ENCODE measurements around the gene KLHL29. TPM values are rescaled to one million over a fixed set of nuclear protein-coding genes. Genes with fewer than 3 reads are reported as not detected.

KLHL29 gene
- total and polyA plus RNA-seq, 2 of the 13 experiments (the other 11 are each of a cell fraction or from before 2014, with no cell fraction given) = 0.01 TPM; not detected in 1

DNA sequence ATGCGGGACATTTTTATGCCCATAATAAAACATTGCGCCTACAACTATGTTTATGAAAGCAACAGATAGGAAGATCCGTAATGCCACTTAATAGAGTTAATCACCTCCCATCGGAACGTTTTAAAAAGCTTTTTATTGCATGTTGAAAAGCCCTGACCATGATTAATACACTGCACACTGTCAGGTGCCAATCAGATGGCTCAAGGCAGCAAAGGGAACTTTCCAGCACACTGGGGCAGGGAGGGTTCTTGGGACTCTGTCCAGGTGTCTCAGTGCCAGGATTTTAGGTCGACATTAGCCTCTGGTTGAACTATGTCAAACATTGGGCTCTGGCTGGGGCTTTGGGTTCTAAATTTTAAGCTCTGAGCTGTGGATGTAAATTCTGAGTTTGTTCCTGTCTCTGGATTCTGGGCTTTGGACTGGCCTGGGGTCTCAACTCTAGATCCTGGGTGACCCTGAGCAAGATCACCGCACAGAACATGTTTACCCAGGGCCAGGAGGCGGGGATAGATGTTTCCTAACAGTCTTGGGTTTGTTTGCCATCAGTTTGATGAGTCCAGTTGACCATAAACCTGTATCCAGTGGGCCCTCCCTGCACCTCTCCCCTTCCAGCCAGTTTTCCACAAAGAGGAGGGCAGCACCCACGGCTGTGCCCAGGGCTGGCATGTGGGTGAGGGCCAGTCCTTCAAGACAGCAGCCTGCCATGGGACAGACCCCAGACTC, 279.2 kb downstream of the KLHL29 start (continued):
- TF ChIP-seq HMG20A (CRISPR knock-in tag; IDR thresholded peaks at IDR 0.05; ENCODE audit: borderline replicate concordance) (no peak), SIN3B (IDR thresholded peaks at IDR 0.05; ENCODE audit: low read length) (no peak), NRL (CRISPR knock-in tag; IDR thresholded peaks at IDR 0.05; ENCODE audit: borderline replicate concordance) (no peak), FIP1L1 (IDR thresholded peaks at IDR 0.05; ENCODE audit: borderline replicate concordance, insufficient read depth, low read depth, low read length) (no peak), FOXA1 (IDR thresholded peaks at IDR 0.05) (no peak), FOXA1 (CRISPR knock-in tag; IDR thresholded peaks at IDR 0.05) (peak; percentile 71), ARNTL (CRISPR knock-in tag; IDR thresholded peaks at IDR 0.05) (no peak), NR2F6 (IDR thresholded peaks at IDR 0.05) (no peak), NR2F6 (CRISPR knock-in tag; IDR thresholded peaks at IDR 0.05) (peak; percentile 65), PHB2 (IDR thresholded peaks at IDR 0.05; ENCODE audit: partially characterized antibody) (no peak), ZFP41 (CRISPR knock-in tag; IDR thresholded peaks at IDR 0.05; ENCODE audit: borderline replicate concordance) (no peak), RARG (CRISPR knock-in tag; IDR thresholded peaks at IDR 0.05; ENCODE audit: low read depth) (no peak), EHMT2 (IDR thresholded peaks at IDR 0.05; ENCODE audit: borderline replicate concordance, low read depth, low read length) (0 out of 2 replicates have a peak, but pooled peaks have one; percentile 64), EP300 (IDR thresholded peaks at IDR 0.05; ENCODE audit: low read depth in 2 of 2, low read length in 2 of 2) (peak in 1 of 2 experiments; percentile 61; a peak in 1 of 4 replicates), EP300 (CRISPR knock-in tag; IDR thresholded peaks at IDR 0.05; ENCODE audit: borderline replicate concordance) (no peak), HDAC2 (CRISPR knock-in tag; IDR thresholded peaks at IDR 0.05) (peak; percentile 52; the same call in 1 of the 2 replicates), ATF7-NPFF (CRISPR knock-in tag; IDR thresholded peaks at IDR 0.05; ENCODE audit: low read depth) (no peak), ZNF160 (CRISPR knock-in tag; IDR thresholded peaks at IDR 0.05) (no peak), ZNF274 (CRISPR knock-in tag; IDR thresholded peaks at IDR 0.05) (no peak), HMGA1 (CRISPR knock-in tag; conservative IDR thresholded peaks at IDR 0.05) (no peak)
- TF ChIP-seq, protein P1, sequence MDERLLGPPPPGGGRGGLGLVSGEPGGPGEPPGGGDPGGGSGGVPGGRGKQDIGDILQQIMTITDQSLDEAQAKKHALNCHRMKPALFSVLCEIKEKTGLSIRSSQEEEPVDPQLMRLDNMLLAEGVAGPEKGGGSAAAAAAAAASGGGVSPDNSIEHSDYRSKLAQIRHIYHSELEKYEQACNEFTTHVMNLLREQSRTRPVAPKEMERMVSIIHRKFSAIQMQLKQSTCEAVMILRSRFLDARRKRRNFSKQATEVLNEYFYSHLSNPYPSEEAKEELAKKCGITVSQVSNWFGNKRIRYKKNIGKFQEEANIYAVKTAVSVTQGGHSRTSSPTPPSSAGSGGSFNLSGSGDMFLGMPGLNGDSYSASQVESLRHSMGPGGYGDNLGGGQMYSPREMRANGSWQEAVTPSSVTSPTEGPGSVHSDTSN (CRISPR knock-in tag; IDR thresholded peaks at IDR 0.05) = no peak
- TF ChIP-seq, protein P2, sequence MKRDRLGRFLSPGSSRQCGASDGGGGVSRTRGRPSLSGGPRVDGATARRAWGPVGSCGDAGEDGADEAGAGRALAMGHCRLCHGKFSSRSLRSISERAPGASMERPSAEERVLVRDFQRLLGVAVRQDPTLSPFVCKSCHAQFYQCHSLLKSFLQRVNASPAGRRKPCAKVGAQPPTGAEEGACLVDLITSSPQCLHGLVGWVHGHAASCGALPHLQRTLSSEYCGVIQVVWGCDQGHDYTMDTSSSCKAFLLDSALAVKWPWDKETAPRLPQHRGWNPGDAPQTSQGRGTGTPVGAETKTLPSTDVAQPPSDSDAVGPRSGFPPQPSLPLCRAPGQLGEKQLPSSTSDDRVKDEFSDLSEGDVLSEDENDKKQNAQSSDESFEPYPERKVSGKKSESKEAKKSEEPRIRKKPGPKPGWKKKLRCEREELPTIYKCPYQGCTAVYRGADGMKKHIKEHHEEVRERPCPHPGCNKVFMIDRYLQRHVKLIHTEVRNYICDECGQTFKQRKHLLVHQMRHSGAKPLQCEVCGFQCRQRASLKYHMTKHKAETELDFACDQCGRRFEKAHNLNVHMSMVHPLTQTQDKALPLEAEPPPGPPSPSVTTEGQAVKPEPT (CRISPR knock-in tag; IDR thresholded peaks at IDR 0.05; ENCODE audit: low read depth) = no peak
- TF ChIP-seq, protein P3, sequence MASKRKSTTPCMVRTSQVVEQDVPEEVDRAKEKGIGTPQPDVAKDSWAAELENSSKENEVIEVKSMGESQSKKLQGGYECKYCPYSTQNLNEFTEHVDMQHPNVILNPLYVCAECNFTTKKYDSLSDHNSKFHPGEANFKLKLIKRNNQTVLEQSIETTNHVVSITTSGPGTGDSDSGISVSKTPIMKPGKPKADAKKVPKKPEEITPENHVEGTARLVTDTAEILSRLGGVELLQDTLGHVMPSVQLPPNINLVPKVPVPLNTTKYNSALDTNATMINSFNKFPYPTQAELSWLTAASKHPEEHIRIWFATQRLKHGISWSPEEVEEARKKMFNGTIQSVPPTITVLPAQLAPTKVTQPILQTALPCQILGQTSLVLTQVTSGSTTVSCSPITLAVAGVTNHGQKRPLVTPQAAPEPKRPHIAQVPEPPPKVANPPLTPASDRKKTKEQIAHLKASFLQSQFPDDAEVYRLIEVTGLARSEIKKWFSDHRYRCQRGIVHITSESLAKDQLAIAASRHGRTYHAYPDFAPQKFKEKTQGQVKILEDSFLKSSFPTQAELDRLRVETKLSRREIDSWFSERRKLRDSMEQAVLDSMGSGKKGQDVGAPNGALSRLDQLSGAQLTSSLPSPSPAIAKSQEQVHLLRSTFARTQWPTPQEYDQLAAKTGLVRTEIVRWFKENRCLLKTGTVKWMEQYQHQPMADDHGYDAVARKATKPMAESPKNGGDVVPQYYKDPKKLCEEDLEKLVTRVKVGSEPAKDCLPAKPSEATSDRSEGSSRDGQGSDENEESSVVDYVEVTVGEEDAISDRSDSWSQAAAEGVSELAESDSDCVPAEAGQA (IDR thresholded peaks at IDR 0.05; ENCODE audit: low read depth) = no peak
- TF ChIP-seq, protein P3 (CRISPR knock-in tag; IDR thresholded peaks at IDR 0.05; ENCODE audit: borderline replicate concordance) = no peak

Data from HepG2 (cell line).